HepG2 (cell line): ENCODE data around the gene ING5. TPM values are rescaled to one million over a fixed set of nuclear protein-coding genes. Genes with fewer than 3 reads are reported as not detected.

ENCODE experiments used
- CEBPB ChIP-seq: IDR thresholded peaks from 2 replicates; pipeline ENCODE4 v1.6.1; 2011; ENCODE audit warnings: low read depth, low read length, improper control_type of control experiment, borderline replicate concordance
- CHD2 ChIP-seq: IDR thresholded peaks from 2 replicates; pipeline ENCODE4 v1.6.1; 2011; ENCODE audit warnings: low read depth, low read length, improper control_type of control experiment
- CREBL2 ChIP-seq: sonication (generic); formaldehyde crosslinking; IDR thresholded peaks from 2 replicates; pipeline ENCODE4 v1.8.1; 2023; ENCODE audit warnings: missing genetic modification reagents, mild to moderate bottlenecking, borderline replicate concordance
- FOSL1 ChIP-seq: sonication (generic); formaldehyde crosslinking; IDR thresholded peaks from 2 replicates; pipeline ENCODE4 v1.9.0; 2021; ENCODE audit warnings: missing genetic modification reagents, borderline replicate concordance
- FOXJ3 ChIP-seq: sonication (generic); formaldehyde crosslinking; IDR thresholded peaks from 2 replicates; pipeline ENCODE4 v1.4.0; 2020; ENCODE audit warnings: missing genetic modification reagents, mild to moderate bottlenecking, borderline replicate concordance
- HDAC2 ChIP-seq: sonication (generic); formaldehyde crosslinking; IDR thresholded peaks from 2 replicates; pipeline ENCODE4 v1.4.0; 2020; ENCODE audit warnings: missing genetic modification reagents
- HHEX ChIP-seq: IDR thresholded peaks from 2 replicates; pipeline ENCODE4 v1.6.1; 2016; ENCODE audit warnings: control low read depth
- HNF4G ChIP-seq, 2 experiments: sonication (generic) in 1 of 2; formaldehyde crosslinking in 1 of 2; IDR thresholded peaks; 2 replicates each; pipeline versions ENCODE4 v1.4.0 to v1.6.1; 2011 to 2020; ENCODE audit warnings: borderline replicate concordance in 2 of 2, low read depth in 2 of 2, mild to moderate bottlenecking in 2 of 2, low read length in 1 of 2, missing genetic modification reagents in 1 of 2, moderate library complexity in 1 of 2
- ISL2 ChIP-seq: sonication (generic); formaldehyde crosslinking; IDR thresholded peaks from 2 replicates; pipeline ENCODE4 v1.5.0; 2020; ENCODE audit warnings: missing genetic modification reagents
- KDM5A ChIP-seq: fragments of 200-600 bp; sonication (generic); IDR thresholded peaks from 2 replicates; pipeline ENCODE4 v1.7.0; 2018; ENCODE audit warnings: antibody characterized with exemption, mild to moderate bottlenecking, low read length, borderline replicate concordance
- KDM6A ChIP-seq: IDR thresholded peaks from 2 replicates; pipeline ENCODE4 v1.6.1; 2016; ENCODE audit warnings: low read depth
- MLLT10 ChIP-seq: sonication (generic); formaldehyde crosslinking; IDR thresholded peaks from 2 replicates; pipeline ENCODE4 v1.4.0; 2020; ENCODE audit warnings: missing genetic modification reagents
- NFYB ChIP-seq: sonication (generic); formaldehyde crosslinking; IDR thresholded peaks from 2 replicates; pipeline ENCODE4 v1.4.0; 2020; ENCODE audit warnings: missing genetic modification reagents
- RAD21 ChIP-seq: fragments of 450-650 bp; formaldehyde crosslinking; IDR thresholded peaks from 2 replicates; pipeline ENCODE4 v1.5.0; 2020; ENCODE audit warnings: mild to moderate bottlenecking
- RAD51 ChIP-seq: fragments of 450-650 bp; IDR thresholded peaks from 2 replicates; pipeline ENCODE4 v1.6.1; 2016; ENCODE audit warnings: borderline replicate concordance
- RFXAP ChIP-seq: sonication (generic); formaldehyde crosslinking; IDR thresholded peaks from 2 replicates; pipeline ENCODE4 v1.4.0; 2020; ENCODE audit warnings: missing genetic modification reagents, borderline replicate concordance
- SOX6 ChIP-seq, 2 experiments: fragments of 450-650 bp in 1 of 2; sonication (generic) in 1 of 2; formaldehyde crosslinking in 1 of 2; IDR thresholded peaks; 2 replicates each; pipeline versions ENCODE4 v1.4.0 to v1.6.1; 2017 to 2020; ENCODE audit warnings: antibody characterized with exemption in 1 of 2, mild to moderate bottlenecking in 1 of 2, missing genetic modification reagents in 1 of 2
- TARDBP ChIP-seq: sonication (generic); formaldehyde crosslinking; IDR thresholded peaks from 2 replicates; pipeline ENCODE4 v1.8.0; 2022; ENCODE audit warnings: mild to moderate bottlenecking, missing genetic modification reagents
- TFAP4 ChIP-seq: sonication (generic); IDR thresholded peaks from 2 replicates; pipeline ENCODE4 v1.6.1; 2016; ENCODE audit warnings: low read depth, borderline replicate concordance
- THAP11 ChIP-seq: IDR thresholded peaks from 2 replicates; pipeline ENCODE4 v1.6.1; 2016; ENCODE audit warnings: missing biosample characterization, missing genetic modification reagents
- TIGD3 ChIP-seq: sonication (generic); formaldehyde crosslinking; IDR thresholded peaks from 2 replicates; pipeline ENCODE4 v1.5.1; 2020; ENCODE audit warnings: mild to moderate bottlenecking, missing genetic modification reagents, borderline replicate concordance
- ZFP37 ChIP-seq: sonication (generic); formaldehyde crosslinking; IDR thresholded peaks from 2 replicates; pipeline ENCODE4 v1.4.0; 2020; ENCODE audit warnings: missing genetic modification reagents, borderline replicate concordance
- ZNF276 ChIP-seq: sonication (generic); formaldehyde crosslinking; IDR thresholded peaks from 2 replicates; pipeline ENCODE4 v1.4.0; 2020; ENCODE audit warnings: mild to moderate bottlenecking, low read depth, missing genetic modification reagents
- ZNF44 ChIP-seq: sonication (generic); formaldehyde crosslinking; IDR thresholded peaks from 2 replicates; pipeline ENCODE4 v1.5.1; 2020; ENCODE audit warnings: mild to moderate bottlenecking, missing genetic modification reagents
- ZNF460 ChIP-seq: sonication (generic); formaldehyde crosslinking; IDR thresholded peaks from 2 replicates; pipeline ENCODE4 v1.5.1; 2020; ENCODE audit warnings: missing genetic modification reagents, mild to moderate bottlenecking, borderline replicate concordance
- ZNF766 ChIP-seq: sonication (generic); formaldehyde crosslinking; IDR thresholded peaks from 2 replicates; pipeline ENCODE4 v1.5.0; 2020; ENCODE audit warnings: missing genetic modification reagents, borderline replicate concordance
- ZNF83 ChIP-seq: sonication (generic); formaldehyde crosslinking; IDR thresholded peaks from 2 replicates; pipeline ENCODE4 v1.4.0; 2020; ENCODE audit warnings: missing genetic modification reagents, mild to moderate bottlenecking, borderline replicate concordance
- ZSCAN25 ChIP-seq: sonication (generic); formaldehyde crosslinking; IDR thresholded peaks from 2 replicates; pipeline ENCODE4 v1.8.0; 2022; ENCODE audit warnings: mild to moderate bottlenecking, missing genetic modification reagents
- polyA plus RNA-seq, 8 experiments: library from polyadenylated mRNA; depleted of rRNA in 3 of 8; stranded (reverse) in 7 of 8; unstranded in 1 of 8; fragments of >200 nt; fragmentation: Illumina TruSeq in 4 of 8; extraction: Trizol in 4 of 8; gene quantifications; 2 replicates each; pipeline versions ENCODE4 v1.2.1 to v1.2.3, GENCODE V29; 2011 to 2016; ENCODE audit warnings: low read depth in 4 of 8, missing spikeins in 1 of 8, mixed read lengths in 1 of 8; ENCODE audit not compliant: insufficient read depth in 1 of 8
- total RNA-seq, 5 experiments: library from RNA; depleted of rRNA; stranded (reverse); fragments of >200 nt; fragmentation: Illumina TruSeq; extraction: Trizol; gene quantifications; 2 replicates each; pipeline ENCODE4 v1.2.3, GENCODE V29; 2016; ENCODE audit warnings: low read depth in 1 of 5

ING5 gene
- total and polyA plus RNA-seq, 2 of the 13 experiments (the other 11 are each of a cell fraction or from before 2014, with no cell fraction given): 61.9 to 71.9 TPM

GRCh38 chr2:241736111-241736510 is 34.3 kb downstream of the ING5 start (continued):
- no peak for TF ChIP-seq TFAP4
- TF ChIP-seq CHD2: no peak
- TF ChIP-seq ZNF276 (CRISPR knock-in tag): no peak
- no peak for TF ChIP-seq ZSCAN25
- TF ChIP-seq THAP11: no peak
- no peak for TF ChIP-seq ZNF83 (CRISPR knock-in tag)
- TF ChIP-seq ZNF460 (CRISPR knock-in tag): no peak
- TF ChIP-seq TIGD3: no peak
- no peak for TF ChIP-seq RAD51
- TF ChIP-seq CREBL2 (CRISPR knock-in tag): no peak
- TF ChIP-seq ZNF766 (CRISPR knock-in tag): no peak
- peak; percentile 27; the same call in 1 of the 2 replicates for TF ChIP-seq HNF4G (IDR thresholded peaks at IDR 0.05; ENCODE audit: borderline replicate concordance, low read depth, low read length)
- no peak for TF ChIP-seq HNF4G (CRISPR knock-in tag; IDR thresholded peaks at IDR 0.05; ENCODE audit: borderline replicate concordance, low read depth)
- no peak for TF ChIP-seq RAD21
- no peak for TF ChIP-seq KDM5A
- TF ChIP-seq HDAC2 (CRISPR knock-in tag): no peak
- TF ChIP-seq MLLT10 (CRISPR knock-in tag): no peak
- no peak for TF ChIP-seq NFYB (CRISPR knock-in tag)
- TF ChIP-seq KDM6A: 0 out of 2 replicates have a peak, but pooled peaks have one; percentile 13
- no peak for TF ChIP-seq FOXJ3 (CRISPR knock-in tag)
- TF ChIP-seq CEBPB: no peak
- no peak for TF ChIP-seq ZFP37 (CRISPR knock-in tag)
- no peak for TF ChIP-seq HHEX
- no peak for TF ChIP-seq FOSL1 (CRISPR knock-in tag)
- TF ChIP-seq RFXAP: no peak
- no peak for TF ChIP-seq SOX6 (IDR thresholded peaks at IDR 0.05)
- no peak for TF ChIP-seq SOX6 (CRISPR knock-in tag; IDR thresholded peaks at IDR 0.05)
- no peak for TF ChIP-seq TARDBP (CRISPR knock-in tag)
- 0 out of 2 replicates have a peak, but pooled peaks have one; percentile 40 for TF ChIP-seq ZNF44 (CRISPR knock-in tag)
- TF ChIP-seq ISL2: 0 out of 2 replicates have a peak, but pooled peaks have one; percentile 19
